ENCODE data around the gene UGT1A8.

UGT1A8 gene

GRCh38 chr2:233764761-233765160 is 147.3 kb downstream of the UGT1A8 start:
- no peak for DNase-seq (ENCODE audit: low spot score)

- no peak for DNase-seq (ENCODE audit: low spot score)
These were observed 149.0 kb downstream of the UGT1A8 start for GRCh38 chr2:233766416-233766815.

- DNase-seq (ENCODE audit: low spot score), result no peak
These were observed 150.6 kb downstream of the UGT1A8 start for GRCh38 chr2:233768076-233768475.

GRCh38 chr2:233769260-233769659 is 151.8 kb downstream of the UGT1A8 start:
- no peak for DNase-seq (ENCODE audit: low spot score)

- no peak for DNase-seq (ENCODE audit: low spot score)
These were observed 154.7 kb downstream of the UGT1A8 start for GRCh38 chr2:233772153-233772552.

GRCh38 chr2:233772583-233772982 is 155.2 kb downstream of the UGT1A8 start:
- no peak for DNase-seq (ENCODE audit: low spot score)

- no peak for DNase-seq (ENCODE audit: low spot score)
These were observed 156.4 kb downstream of the UGT1A8 start for GRCh38 chr2:233773854-233774253.

- no peak for DNase-seq (ENCODE audit: low spot score)
These were observed 158.0 kb downstream of the UGT1A8 start for GRCh38 chr2:233775414-233775813.

- no peak for DNase-seq (ENCODE audit: low spot score)
These were observed 160.6 kb downstream of the UGT1A8 start, which contains the start of gene MROH2A for GRCh38 chr2:233778030-233778429. TSS of gene MROH2A (plus strand) at chr2:233778330. CDS start at chr2:233779359, 1,029 bp downstream.

- no peak for DNase-seq (ENCODE audit: low spot score)
These were observed 162.3 kb downstream of the UGT1A8 start for GRCh38 chr2:233779722-233780121.

- DNase-seq (ENCODE audit: low spot score), result no peak
These were observed 163.3 kb downstream of the UGT1A8 start for GRCh38 chr2:233780771-233781170.

GRCh38 chr2:233789554-233789953 is 172.1 kb downstream of the UGT1A8 start:
- no peak for DNase-seq (ENCODE audit: low spot score)

- no peak for DNase-seq (ENCODE audit: low spot score)
These were observed 173.9 kb downstream of the UGT1A8 start for GRCh38 chr2:233791151-233791882.

- DNase-seq (ENCODE audit: low spot score), result no peak
These were observed 174.5 kb downstream of the UGT1A8 start for GRCh38 chr2:233791883-233792329.

GRCh38 chr2:233792720-233793119 is 175.3 kb downstream of the UGT1A8 start:
- DNase-seq (ENCODE audit: low spot score), result no peak

GRCh38 chr2:233793465-233794127 is 176.2 kb downstream of the UGT1A8 start:
- DNase-seq (ENCODE audit: low spot score), result no peak

- DNase-seq (ENCODE audit: low spot score), result no peak
These were observed 176.8 kb downstream of the UGT1A8 start for GRCh38 chr2:233794128-233794658.

- DNase-seq (ENCODE audit: low spot score), result no peak
These were observed 178.3 kb downstream of the UGT1A8 start for GRCh38 chr2:233795735-233796171.

- no peak for DNase-seq (ENCODE audit: low spot score)
These were observed 178.8 kb downstream of the UGT1A8 start for GRCh38 chr2:233796254-233796653.

GRCh38 chr2:233798335-233799086 is 181.1 kb downstream of the UGT1A8 start:
- no peak for DNase-seq (ENCODE audit: low spot score)

GRCh38 chr2:233799087-233799665 is 181.7 kb downstream of the UGT1A8 start:
- DNase-seq (ENCODE audit: low spot score), result no peak

GRCh38 chr2:233799716-233800115 is 182.3 kb downstream of the UGT1A8 start:
- DNase-seq (ENCODE audit: low spot score), result no peak

Measured in activated CD4-positive, alpha-beta T cell treated with anti-CD3 and anti-CD28 coated beads, Interleukin-2, Interleukin-4, amounts not matched to agents 100 ng/mL and 50 ng/mL, durations not matched to agents 16 hours and 8 hours (primary cell).